HepG2 (cell line): ENCODE measurements around the gene L3MBTL4.

Experiments used
- GABPA ChIP-seq, 2 experiments: IDR thresholded peaks; 2 replicates each; pipeline ENCODE4 v1.6.1; 2011 to 2016; ENCODE audit warnings: low read depth in 2 of 2, low read length in 1 of 2, missing biosample characterization in 1 of 2, missing genetic modification characterization in 1 of 2
- GTF2F1 ChIP-seq: fragments of 150-350 bp; IDR thresholded peaks from 2 replicates; pipeline ENCODE4 v1.6.1; 2014; ENCODE audit warnings: low read length
- ZNF121 ChIP-seq: sonication (generic); formaldehyde crosslinking; IDR thresholded peaks from 2 replicates; pipeline ENCODE4 v1.5.0; 2020; ENCODE audit warnings: mild to moderate bottlenecking, missing genetic modification reagents
- ZNF329 ChIP-seq: sonication (generic); formaldehyde crosslinking; IDR thresholded peaks from 2 replicates; pipeline ENCODE4 v1.9.0; 2021; ENCODE audit warnings: low read depth, mild to moderate bottlenecking, missing genetic modification reagents
- ZNF530 ChIP-seq: sonication (generic); formaldehyde crosslinking; IDR thresholded peaks from 2 replicates; pipeline ENCODE4 v1.5.0; 2020; ENCODE audit warnings: low read depth, mild to moderate bottlenecking, missing genetic modification reagents
- TF ChIP-seq, protein P1 (sequence below): sonication (generic); formaldehyde crosslinking; IDR thresholded peaks from 2 replicates; pipeline ENCODE4 v1.4.0; 2020; ENCODE audit warnings: missing genetic modification reagents

DNA sequence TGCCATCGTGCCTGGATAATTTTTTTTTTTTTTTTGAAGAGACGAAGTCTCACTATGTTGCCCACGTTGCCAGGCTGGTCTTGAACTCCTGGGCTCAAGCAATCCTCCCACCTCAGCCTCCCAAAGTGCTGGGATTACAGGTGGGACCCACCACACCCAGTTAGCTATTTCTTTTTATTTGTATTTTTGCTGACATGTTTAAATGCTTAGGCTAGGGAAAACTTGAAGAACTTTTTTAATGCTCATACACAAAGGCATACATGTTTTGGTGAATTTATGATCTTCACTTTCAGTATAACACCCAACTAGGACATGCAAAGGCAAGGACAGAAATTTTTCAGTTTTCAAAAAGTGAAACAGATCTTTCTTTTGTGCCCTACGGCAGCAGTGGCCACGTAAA is 9.9 kb downstream of the L3MBTL4 start:
- TF ChIP-seq ZNF329 (CRISPR knock-in tag) (no peak), ZNF121 (CRISPR knock-in tag) (no peak), GABPA (IDR thresholded peaks at IDR 0.05; ENCODE audit: low read depth, low read length) (no peak), GABPA (CRISPR knock-in tag; IDR thresholded peaks at IDR 0.05; ENCODE audit: low read depth) (no peak), GTF2F1 (no peak), ZNF530 (CRISPR knock-in tag) (no peak)
- TF ChIP-seq, protein P1, sequence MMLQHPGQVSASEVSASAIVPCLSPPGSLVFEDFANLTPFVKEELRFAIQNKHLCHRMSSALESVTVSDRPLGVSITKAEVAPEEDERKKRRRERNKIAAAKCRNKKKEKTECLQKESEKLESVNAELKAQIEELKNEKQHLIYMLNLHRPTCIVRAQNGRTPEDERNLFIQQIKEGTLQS (CRISPR knock-in tag) = no peak
